Pancreas (tissue), 10 donors: ENCODE results near the gene FBXW12. TPM values are rescaled to one million over a fixed set of nuclear protein-coding genes. Genes with fewer than 3 reads are reported as not detected.
A peak's percentile ranks its signal among the peaks of the same experiment; 100 is the strongest.

ENCODE experiments used
- ATAC-seq, 4 donors: fragments of 200-7000 bp; cut with Tn5 transposase; one replicate each; pipeline versions ENCODE4 v1.8.0 to v1.9.1; 2020; ENCODE audit warnings: mild to moderate bottlenecking in 4 of 4, moderate library complexity in 4 of 4
- DNase-seq, 6 donors: peaks; one replicate each; pipeline ENCODE4 v3.0.0-alpha.2; 2020
- FAIRE-seq: peaks from 2 replicates; lab custom pipeline; 2012; peaks lifted over from hg19 to GRCh38; lab: Jason Lieb, UNC
- H3K27ac ChIP-seq, 4 donors: fragments of 200-600 bp; sonication (generic); 1 replicate in 3 of 4; 2 replicates in 1 of 4; pipeline versions ENCODE4 v1.5.0 to v1.8.0; 2020
- H3K27me3 ChIP-seq, 4 donors: fragments of 200-600 bp; one replicate each; pipeline ENCODE4 v1.8.0; 2021
- H3K36me3 ChIP-seq, 3 donors: fragments of 200-600 bp; sonication (generic) in 1 of 3; one replicate each; pipeline versions ENCODE4 v1.5.0 to v1.8.0; 2020 to 2021
- H3K4me1 ChIP-seq, 3 donors: fragments of 200-600 bp; one replicate each; pipeline ENCODE4 v1.8.0; 2021
- H3K4me3 ChIP-seq, 4 donors: fragments of 200-600 bp; sonication (generic) in 2 of 4; one replicate each; pipeline versions ENCODE4 v1.5.0 to v1.8.0; 2020 to 2021
- H3K9me3 ChIP-seq, 4 donors: fragments of 200-600 bp; one replicate each; pipeline ENCODE4 v1.8.0; 2021
- WGBS, 2 donors: extraction: QIAGEN DNeasy Blood & Tissue Kit; methylation state at CpG; one replicate each; pipeline ENCODE4 v1.1.7; 2013; 5-methylcytosine and 5-hydroxymethylcytosine counted together
- intact Hi-C, 3 donors: fragments of 100-400 bp; cut with DNase I; formaldehyde crosslinking; loops; one replicate each; pipeline versions ENCODE4 v1.11.1 to v1.14.2; 2022
- polyA plus RNA-seq, 2 donors: library from polyadenylated mRNA; stranded (reverse); fragments of 200-250 nt; gene quantifications; one replicate each; pipeline ENCODE4 v1.2.3, GENCODE V29; 2013
- total RNA-seq, 6 donors: library from RNA; stranded (reverse); fragmentation: NEBNext Ultra II Directional in 4 of 6; extraction: Animal tissue kit (Norgen Biotek cat#: 25700) in 4 of 6; gene quantifications; one replicate each; pipeline versions ENCODE4 v1.2.1 to v1.2.4, GENCODE V29; 2021 to 2023
- TF ChIP-seq, protein P1 (sequence below), 4 donors: fragments of 200-600 bp; sonication (generic) in 3 of 4; IDR thresholded peaks; one replicate each; pipeline versions ENCODE4 v1.5.0 to v1.8.0; 2021; ENCODE audit warnings: antibody characterized with exemption in 4 of 4
- donor health status: healthy with polysubstance abuse.
- donor health status: DM: no; HTN: no; CAD: no; lungs with moderate emphysema.
- donor health status: DM: no; HTN: no; CAD: no.
- donor health status: control.
- donor health status: control.
- donor health status: Bipolar disorder and iron deficiency.
- donor health status: DM: yes; HTN: yes; CAD: no.
- donor health status: DM: no; HTN: no; CAD: no.
- donor health status: DM: no; HTN: no; CAD: no.
- donor health status: DM: yes; HTN: yes; CAD: no.

The FBXW12 gene
- total and polyA plus RNA-seq, 8 donors = 2.7 to 9.6 (median 5.8) TPM

GRCh38 chr3:48433472-48434118, 61.6 kb downstream of the FBXW12 start:
- 85 to 87% methylated on average over 12 of the region's 12 CpGs for WGBS, 2 donors
- no peak overlapping the region for H3K4me3 ChIP-seq
- H3K27me3 ChIP-seq = no peaks in the 10 kb centered on the region
- ATAC-seq (no peak), DNase-seq (peak in 1 of 6 donors; percentile 12), FAIRE-seq (no peak)
- TF ChIP-seq, protein P1, sequence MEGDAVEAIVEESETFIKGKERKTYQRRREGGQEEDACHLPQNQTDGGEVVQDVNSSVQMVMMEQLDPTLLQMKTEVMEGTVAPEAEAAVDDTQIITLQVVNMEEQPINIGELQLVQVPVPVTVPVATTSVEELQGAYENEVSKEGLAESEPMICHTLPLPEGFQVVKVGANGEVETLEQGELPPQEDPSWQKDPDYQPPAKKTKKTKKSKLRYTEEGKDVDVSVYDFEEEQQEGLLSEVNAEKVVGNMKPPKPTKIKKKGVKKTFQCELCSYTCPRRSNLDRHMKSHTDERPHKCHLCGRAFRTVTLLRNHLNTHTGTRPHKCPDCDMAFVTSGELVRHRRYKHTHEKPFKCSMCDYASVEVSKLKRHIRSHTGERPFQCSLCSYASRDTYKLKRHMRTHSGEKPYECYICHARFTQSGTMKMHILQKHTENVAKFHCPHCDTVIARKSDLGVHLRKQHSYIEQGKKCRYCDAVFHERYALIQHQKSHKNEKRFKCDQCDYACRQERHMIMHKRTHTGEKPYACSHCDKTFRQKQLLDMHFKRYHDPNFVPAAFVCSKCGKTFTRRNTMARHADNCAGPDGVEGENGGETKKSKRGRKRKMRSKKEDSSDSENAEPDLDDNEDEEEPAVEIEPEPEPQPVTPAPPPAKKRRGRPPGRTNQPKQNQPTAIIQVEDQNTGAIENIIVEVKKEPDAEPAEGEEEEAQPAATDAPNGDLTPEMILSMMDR (IDR thresholded peaks at IDR 0.05) = no peak
- peaks cover 0 to 9% (median 5%) of the 10 kb centered on the region in 3 donors for H3K4me1 ChIP-seq
- intact Hi-C loops = loop anchor here in 1 of 3 donors (10.0 kb wide), 1 partner anchor 159 kb away; no protein-coding TSS in a partner anchor
- H3K36me3 ChIP-seq = peaks cover 0 to 4% (median 0%) of the 10 kb centered on the region in 3 donors
- H3K27ac ChIP-seq = no peak overlapping the region
- H3K9me3 ChIP-seq = no peaks in the 10 kb centered on the region

- Histone ChIP-seq H3K27ac (no peak overlapping the region), H3K36me3 (peaks cover 0 to 4% (median 0%) of the 10 kb centered on the region in 3 donors), H3K4me3 (no peak overlapping the region), H3K9me3 (no peaks in the 10 kb centered on the region), H3K4me1 (peaks cover 3 to 9% (median 8%) of the 10 kb centered on the region in 3 donors), H3K27me3 (no peaks in the 10 kb centered on the region)
- TF ChIP-seq, protein P1 (IDR thresholded peaks at IDR 0.05) = no peak
- intact Hi-C loops = loop anchor here (5.0 to 10.0 kb wide), 3 partner anchors 32 to 162 kb away; no protein-coding TSS in a partner anchor
- WGBS, 2 donors = 62 to 67% methylated on average over 15 of the region's 15 CpGs
- DNase-seq = peak in 2 of 6 donors; percentile 15 to 72
- no peak for ATAC-seq
- FAIRE-seq = no peak
These were observed 62.7 kb downstream of the FBXW12 start for GRCh38 chr3:48434591-48435222.

DNA sequence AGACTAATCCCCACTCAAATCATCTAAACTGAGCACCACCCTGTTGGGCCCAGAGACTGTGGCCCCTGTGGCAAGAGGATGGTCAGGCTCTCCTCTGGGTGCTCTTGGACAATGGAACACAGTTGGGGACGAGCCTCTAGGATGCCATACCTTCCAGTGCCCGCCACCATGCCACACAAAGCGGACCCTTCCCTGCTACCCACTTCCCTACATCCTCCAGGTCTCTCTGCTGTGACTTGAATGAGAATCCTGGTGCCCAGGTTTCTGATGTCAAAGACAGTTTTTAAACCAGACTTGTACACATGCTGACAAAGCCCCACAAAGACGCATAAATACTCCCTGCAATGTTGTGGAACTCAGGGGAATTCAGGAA, 63.2 kb downstream of the FBXW12 start:
- TF ChIP-seq, protein P1 (IDR thresholded peaks at IDR 0.05) = no peak
- peaks cover 3 to 9% (median 8%) of the 10 kb centered on the region in 3 donors for H3K4me1 ChIP-seq
- ATAC-seq = no peak

DNA sequence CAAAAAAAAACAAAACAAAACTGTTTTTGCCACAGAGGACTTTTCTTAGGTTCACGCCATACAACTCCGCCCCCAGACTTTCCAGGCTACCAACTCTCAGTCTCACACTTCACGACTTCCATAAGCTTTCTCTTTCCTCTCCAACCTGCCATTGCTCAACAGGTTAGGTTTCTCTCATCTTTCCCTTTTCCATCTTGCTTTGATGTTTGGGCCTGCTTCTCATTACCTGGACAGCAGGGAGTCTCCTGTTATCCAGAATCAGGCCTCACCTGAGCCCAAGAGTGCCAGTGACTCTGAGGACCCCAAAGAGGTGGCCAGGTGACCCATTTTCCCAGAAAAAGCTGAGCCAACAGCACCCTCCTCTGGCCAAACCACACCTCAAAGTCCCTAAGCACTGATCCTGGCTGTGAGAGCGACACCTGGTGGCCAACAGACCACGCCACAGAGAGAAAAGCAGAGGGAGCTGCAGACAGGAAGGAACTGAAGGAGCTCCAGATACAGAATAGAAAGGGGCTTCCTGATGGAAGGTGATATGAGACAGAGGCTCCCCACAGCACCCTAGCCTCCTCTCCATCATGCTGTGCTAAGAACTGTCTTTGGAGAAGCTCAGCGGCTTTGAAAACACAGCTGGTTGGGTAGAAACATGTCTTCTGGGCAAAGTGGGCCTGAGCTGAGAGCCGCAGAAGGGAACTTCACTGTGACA, 63.9 kb downstream of the FBXW12 start:
- intact Hi-C loops = loop anchor here (2.0 to 10.0 kb wide), 4 partner anchors 34 to 164 kb away; no protein-coding TSS in a partner anchor
- Histone ChIP-seq H3K4me3 (no peak overlapping the region), H3K27ac (no peak overlapping the region), H3K4me1 (peaks cover 3% of the 10 kb centered on the region in 3 donors), H3K27me3 (no peaks in the 10 kb centered on the region), H3K36me3 (peaks cover 0 to 4% (median 0%) of the 10 kb centered on the region in 3 donors), H3K9me3 (no peaks in the 10 kb centered on the region)
- FAIRE-seq = no peak
- peak; percentile 77 to 90 (median 87) for DNase-seq
- 34 to 35% methylated on average over 7 of the region's 7 CpGs for WGBS, 2 donors
- TF ChIP-seq, protein P1 (IDR thresholded peaks at IDR 0.05) = peak; percentile 84 to 98 (median 98)
- ATAC-seq = peak; percentile 51 to 79 (median 72)

More for the DNA sequence above, 63.2 kb downstream of the FBXW12 start:
- H3K27me3 ChIP-seq = no peaks in the 10 kb centered on the region
- no peak overlapping the region for H3K27ac ChIP-seq
- no peaks in the 10 kb centered on the region for H3K9me3 ChIP-seq
- WGBS, 2 donors = 79 to 87% methylated on average over 4 of the region's 4 CpGs
- intact Hi-C loops = loop anchor here (5.0 to 10.0 kb wide), 3 partner anchors 33 to 163 kb away; no protein-coding TSS in a partner anchor
- no peak overlapping the region for H3K4me3 ChIP-seq
- FAIRE-seq = no peak
- peaks cover 0 to 4% (median 0%) of the 10 kb centered on the region in 3 donors for H3K36me3 ChIP-seq
- peak in 1 of 6 donors; percentile 12 for DNase-seq
